Astrocyte of the spinal cord (primary cell): ENCODE data around the gene SGK2.

ENCODE experiments used
- DNase-seq: peaks from one replicate; pipeline ENCODE4 v3.0.0; 2011; ENCODE audit warnings: low read depth, low spot score
- H3K4me3 ChIP-seq: 2 replicates; pipeline ENCODE4 v1.5.1; 2011; ENCODE audit warnings: low read depth, mild to moderate bottlenecking, low read length, moderate library complexity
- CTCF ChIP-seq: IDR thresholded peaks from 2 replicates; pipeline ENCODE4 v1.5.1; 2012; ENCODE audit warnings: low read depth, mild to moderate bottlenecking, low read length, inconsistent platforms
- in situ Hi-C: cut with HindIII; loops from 2 replicates; pipeline ENCODE4 v1.10.0; 2017; ENCODE audit warnings: low sequenced_read_pairs

Gene SGK2

GRCh38 chr20:43539975-43540672 lies 18.7 kb upstream of the SGK2 start:
- DNase-seq: no peak
- no peak overlapping the region for H3K4me3 ChIP-seq
- TF ChIP-seq CTCF: no peak
- in situ Hi-C loops: no loop called here

- no peak for TF ChIP-seq CTCF
- in situ Hi-C loops: no loop called here
- no peak overlapping the region for H3K4me3 ChIP-seq
- no peak for DNase-seq
Measured at GRCh38 chr20:43540673-43541060, 18.2 kb upstream of the SGK2 start.

DNA sequence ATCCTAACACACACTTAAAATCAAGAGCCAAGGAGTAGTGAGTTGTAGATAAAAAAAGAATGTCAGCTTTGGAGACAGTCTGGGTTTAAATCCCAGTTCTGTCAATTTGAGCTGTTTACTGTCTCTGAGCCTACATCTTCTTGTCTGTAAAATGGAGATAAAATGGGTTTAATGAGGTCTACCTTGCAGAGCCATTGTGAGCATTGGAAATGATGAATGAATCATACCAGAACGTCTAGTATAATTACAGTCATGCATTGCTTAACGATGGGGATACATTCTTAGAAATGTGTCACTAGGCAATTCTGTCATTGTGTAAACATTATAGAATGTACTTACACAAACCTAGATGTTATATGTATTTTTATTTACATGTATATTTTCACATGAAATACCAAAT lies 17.6 kb upstream of the SGK2 start:
- in situ Hi-C loops: no loop called here
- H3K4me3 ChIP-seq: no peak overlapping the region
- TF ChIP-seq CTCF: no peak
- no peak for DNase-seq

DNA sequence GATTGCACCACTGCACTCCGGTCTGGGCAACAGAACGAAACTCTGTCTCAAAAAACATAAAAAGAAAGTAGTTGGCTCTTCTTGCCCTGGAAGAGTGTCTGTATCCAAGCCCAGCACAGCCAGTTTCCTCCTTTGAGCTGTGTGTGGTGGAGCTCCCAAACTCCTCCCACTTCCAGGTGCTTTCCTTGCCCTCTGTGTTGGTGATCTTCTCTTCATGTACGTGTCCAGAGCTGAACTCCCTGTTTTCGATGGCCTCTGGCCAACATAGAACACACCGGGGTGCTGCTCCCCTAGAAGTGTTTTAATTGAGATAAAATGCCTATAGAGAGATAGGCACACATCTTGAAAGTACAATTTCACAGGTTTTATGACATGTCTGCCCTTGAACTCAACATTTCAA lies 16.7 kb upstream of the SGK2 start:
- no peak for TF ChIP-seq CTCF
- in situ Hi-C loops: no loop called here
- DNase-seq: no peak
- no peak overlapping the region for H3K4me3 ChIP-seq

DNA sequence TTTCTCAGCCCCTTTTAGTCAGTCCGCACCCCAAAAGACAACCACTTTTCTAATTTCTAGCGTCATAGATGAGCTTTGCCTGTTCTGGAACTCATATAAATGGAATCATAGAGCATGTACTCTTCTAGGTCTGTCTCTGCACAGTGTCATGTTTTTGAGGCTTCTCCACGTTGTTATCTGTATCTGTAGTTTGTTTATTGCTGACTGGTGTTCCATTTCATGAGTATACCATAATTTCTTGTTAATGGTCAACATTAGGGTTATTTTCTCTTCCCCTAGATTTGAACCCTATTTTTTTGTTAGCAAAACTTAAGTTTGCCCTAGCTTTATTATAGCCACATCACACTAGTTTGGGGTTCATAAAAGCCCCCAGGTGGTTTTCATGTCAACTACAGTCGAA lies 16.2 kb upstream of the SGK2 start:
- in situ Hi-C loops: no loop called here
- no peak overlapping the region for H3K4me3 ChIP-seq
- no peak for TF ChIP-seq CTCF
- DNase-seq: no peak

DNA sequence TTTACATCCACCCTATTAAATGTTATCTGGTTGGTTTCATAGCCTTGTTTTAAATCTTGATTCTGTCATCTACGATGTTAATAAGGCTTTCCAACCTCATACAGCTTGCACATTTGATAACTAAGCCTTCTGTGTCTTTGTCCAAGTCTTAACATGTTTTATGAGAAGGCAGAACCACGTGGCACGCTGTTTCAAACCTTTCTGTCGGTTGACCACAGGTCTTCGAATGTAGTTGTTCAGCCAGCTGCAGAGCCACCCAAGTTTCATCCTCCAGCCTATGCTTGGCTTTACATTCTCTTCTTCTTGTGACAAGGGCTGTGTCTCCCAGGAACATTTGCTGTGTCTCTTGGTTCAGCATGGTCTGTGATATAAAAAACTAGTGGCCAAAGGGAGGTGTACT lies 15.7 kb upstream of the SGK2 start:
- TF ChIP-seq CTCF: no peak
- DNase-seq: no peak
- in situ Hi-C loops: no loop called here
- H3K4me3 ChIP-seq: no peak overlapping the region
